ENCODE data around the gene PTCH2.

The PTCH2 gene

GRCh38 chr1:44853201-44853600 is 10.1 kb upstream of the PTCH2 start:
- DNase-seq (ENCODE audit: low spot score), result no peak
- no peak overlapping the region for H3K4me3 ChIP-seq
- TF ChIP-seq CTCF (IDR thresholded peaks at IDR 0.05), result no peak
- H3K27ac ChIP-seq, result no peak overlapping the region

- Histone ChIP-seq H3K27ac (no peak overlapping the region), H3K4me3 (no peak overlapping the region)
- no peak for TF ChIP-seq CTCF (IDR thresholded peaks at IDR 0.05)
- no peak for DNase-seq (ENCODE audit: low spot score)
These were observed 8.3 kb upstream of the PTCH2 start for GRCh38 chr1:44851308-44851707.

- TF ChIP-seq CTCF (IDR thresholded peaks at IDR 0.05), result no peak
- no peak for DNase-seq (ENCODE audit: low spot score)
- H3K27ac ChIP-seq, result peak overlapping the region in 1 of 2 donors; percentile 9
- no peak overlapping the region for H3K4me3 ChIP-seq
These were observed 6.6 kb upstream of the PTCH2 start for GRCh38 chr1:44849575-44850132.

GRCh38 chr1:44848456-44849181 is 5.6 kb upstream of the PTCH2 start:
- H3K27ac ChIP-seq, result no peak overlapping the region
- DNase-seq (ENCODE audit: low spot score), result no peak

GRCh38 chr1:44847845-44848244 is 4.8 kb upstream of the PTCH2 start:
- Histone ChIP-seq H3K4me3 (no peak overlapping the region), H3K27ac (no peak overlapping the region)
- no peak for DNase-seq (ENCODE audit: low spot score)
- TF ChIP-seq CTCF (IDR thresholded peaks at IDR 0.05), result no peak

More at GRCh38 chr1:44848456-44849181, 5.6 kb upstream of the PTCH2 start:
- H3K4me3 ChIP-seq, result no peak overlapping the region
- no peak for TF ChIP-seq CTCF (IDR thresholded peaks at IDR 0.05)

GRCh38 chr1:44846985-44847384 is 3.9 kb upstream of the PTCH2 start:
- no peak overlapping the region for H3K27ac ChIP-seq

More at GRCh38 chr1:44846985-44847384, 3.9 kb upstream of the PTCH2 start:
- no peak for TF ChIP-seq CTCF (IDR thresholded peaks at IDR 0.05)
- no peak overlapping the region for H3K4me3 ChIP-seq
- no peak for DNase-seq (ENCODE audit: low spot score)
